ENCODE results near the gene FAM110A. TPM values are rescaled to one million over a fixed set of nuclear protein-coding genes. Genes with fewer than 3 reads are reported as not detected.

FAM110A gene
- total and polyA plus RNA-seq, 7 donors = 0.83 to 3.4 (median 2.4) TPM

DNA sequence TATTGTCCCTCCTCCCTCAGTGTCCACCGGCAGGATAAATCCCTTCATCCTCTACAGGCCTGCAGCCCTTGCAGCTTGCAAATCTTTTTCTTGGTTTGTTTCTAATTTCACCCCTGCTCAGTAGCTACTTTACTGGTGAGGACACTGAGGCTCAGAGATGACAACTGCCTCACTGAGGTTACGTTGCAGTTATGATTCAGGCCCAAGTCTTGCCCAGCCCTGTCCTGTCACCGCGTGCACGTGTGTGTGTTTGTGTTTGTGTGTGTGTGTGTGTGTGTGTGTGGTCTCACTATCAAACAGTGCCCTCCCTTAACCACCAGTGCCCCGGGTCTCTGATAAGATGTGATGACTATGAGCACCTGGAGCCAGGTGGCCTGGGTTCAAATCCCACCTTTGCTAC, 21.1 kb downstream of the FAM110A start:
- 64 to 68% (median 66%) methylated on average over 6 of the region's 6 CpGs for WGBS, 3 donors
- H3K9me3 ChIP-seq = no peaks in the 10 kb centered on the region
- H3K27me3 ChIP-seq (ENCODE audit: insufficient read depth in 3 of 3, low read length in 2 of 3) = no peaks in the 10 kb centered on the region
- no peaks in the 10 kb centered on the region for H3K36me3 ChIP-seq (ENCODE audit: insufficient read depth in 1 of 2, low read depth in 1 of 2)
- ATAC-seq (no peak), DNase-seq (no peak)
- H3K27ac ChIP-seq = no peak overlapping the region
- TF ChIP-seq, protein P1, sequence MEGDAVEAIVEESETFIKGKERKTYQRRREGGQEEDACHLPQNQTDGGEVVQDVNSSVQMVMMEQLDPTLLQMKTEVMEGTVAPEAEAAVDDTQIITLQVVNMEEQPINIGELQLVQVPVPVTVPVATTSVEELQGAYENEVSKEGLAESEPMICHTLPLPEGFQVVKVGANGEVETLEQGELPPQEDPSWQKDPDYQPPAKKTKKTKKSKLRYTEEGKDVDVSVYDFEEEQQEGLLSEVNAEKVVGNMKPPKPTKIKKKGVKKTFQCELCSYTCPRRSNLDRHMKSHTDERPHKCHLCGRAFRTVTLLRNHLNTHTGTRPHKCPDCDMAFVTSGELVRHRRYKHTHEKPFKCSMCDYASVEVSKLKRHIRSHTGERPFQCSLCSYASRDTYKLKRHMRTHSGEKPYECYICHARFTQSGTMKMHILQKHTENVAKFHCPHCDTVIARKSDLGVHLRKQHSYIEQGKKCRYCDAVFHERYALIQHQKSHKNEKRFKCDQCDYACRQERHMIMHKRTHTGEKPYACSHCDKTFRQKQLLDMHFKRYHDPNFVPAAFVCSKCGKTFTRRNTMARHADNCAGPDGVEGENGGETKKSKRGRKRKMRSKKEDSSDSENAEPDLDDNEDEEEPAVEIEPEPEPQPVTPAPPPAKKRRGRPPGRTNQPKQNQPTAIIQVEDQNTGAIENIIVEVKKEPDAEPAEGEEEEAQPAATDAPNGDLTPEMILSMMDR (IDR thresholded peaks at IDR 0.05) = no peak
- intact Hi-C loops (cut with DNase I) = no loop called here
- no peak overlapping the region for H3K4me3 ChIP-seq
- no peaks in the 10 kb centered on the region for H3K4me1 ChIP-seq

GRCh38 chr20:855466-856360, 22.2 kb downstream of the FAM110A start:
- no peak overlapping the region for H3K4me3 ChIP-seq
- intact Hi-C loops (cut with DNase I) = no loop called here
- H3K27ac ChIP-seq = no peak overlapping the region
- no peaks in the 10 kb centered on the region for H3K27me3 ChIP-seq (ENCODE audit: insufficient read depth in 3 of 3, low read length in 2 of 3)
- WGBS, 3 donors = 49 to 64% (median 56%) methylated on average over 11 of the region's 11 CpGs
- H3K36me3 ChIP-seq (ENCODE audit: insufficient read depth in 1 of 2, low read depth in 1 of 2) = no peaks in the 10 kb centered on the region
- ATAC-seq (no peak), DNase-seq (no peak)
- H3K4me1 ChIP-seq = no peaks in the 10 kb centered on the region
- H3K9me3 ChIP-seq = no peaks in the 10 kb centered on the region
- TF ChIP-seq, protein P1 (IDR thresholded peaks at IDR 0.05) = no peak

- Histone ChIP-seq H3K4me1 (no peaks in the 10 kb centered on the region), H3K4me3 (no peak overlapping the region), H3K27ac (no peak overlapping the region), H3K9me3 (no peaks in the 10 kb centered on the region), H3K36me3 (ENCODE audit: insufficient read depth in 1 of 2, low read depth in 1 of 2) (no peaks in the 10 kb centered on the region), H3K27me3 (ENCODE audit: insufficient read depth in 3 of 3, low read length in 2 of 3) (no peaks in the 10 kb centered on the region)
- TF ChIP-seq, protein P1 (IDR thresholded peaks at IDR 0.05) = no peak
- intact Hi-C loops (cut with DNase I) = no loop called here
- no peak for DNase-seq
- 29 to 53% (median 37%) methylated on average over 12 of the region's 12 CpGs for WGBS, 3 donors
- peak in 3 of 4 donors; percentile 38 to 62 (median 51) for ATAC-seq
Observed at GRCh38 chr20:856361-856775, 22.9 kb downstream of the FAM110A start.

DNA sequence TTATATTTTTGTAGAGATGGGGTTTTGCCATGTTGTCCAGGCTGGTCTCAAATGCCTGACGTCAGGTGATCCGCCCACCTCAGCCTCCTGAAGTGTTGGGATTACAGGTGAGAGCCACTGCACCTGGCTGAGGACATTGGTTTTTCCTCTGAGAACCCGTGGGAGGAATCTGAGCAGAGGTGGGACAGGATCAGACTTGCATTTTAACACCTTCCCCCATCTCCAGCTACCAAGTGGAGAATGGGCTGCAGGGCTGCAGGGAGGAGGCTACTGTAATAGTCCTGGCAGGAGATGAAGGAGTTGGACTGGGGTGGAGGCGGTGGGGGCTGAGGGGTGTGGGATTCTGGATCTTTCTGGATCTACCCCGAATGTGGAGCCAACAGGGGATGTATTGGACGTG, 24.5 kb downstream of the FAM110A start:
- H3K27ac ChIP-seq = no peak overlapping the region
- no peaks in the 10 kb centered on the region for H3K9me3 ChIP-seq
- intact Hi-C loops (cut with DNase I) = no loop called here
- no peak overlapping the region for H3K4me3 ChIP-seq
- TF ChIP-seq, protein P1 (IDR thresholded peaks at IDR 0.05) = no peak
- ATAC-seq (no peak), DNase-seq (no peak)
- no peaks in the 10 kb centered on the region for H3K27me3 ChIP-seq (ENCODE audit: insufficient read depth in 3 of 3, low read length in 2 of 3)
- H3K4me1 ChIP-seq = no peaks in the 10 kb centered on the region
- H3K36me3 ChIP-seq (ENCODE audit: insufficient read depth in 1 of 2, low read depth in 1 of 2) = no peaks in the 10 kb centered on the region
- WGBS, 3 donors = 87 to 90% (median 87%) methylated on average over 6 of the region's 6 CpGs
